Neural progenitor cell (in vitro differentiated cells): Measurements from ENCODE around the gene DLGAP3. TPM values are rescaled to one million over a fixed set of nuclear protein-coding genes. Genes with fewer than 3 reads are reported as not detected.

Source experiments
- DNase-seq: peaks from one replicate; pipeline ENCODE4 v3.0.0-alpha.2; 2016; ENCODE audit warnings: low spot score
- H2AFZ ChIP-seq: fragments of 200-600 bp; sonication (generic); replicated peaks from 2 replicates; pipeline ENCODE4 v1.6.1; 2016; ENCODE audit warnings: antibody characterized with exemption
- H3F3A ChIP-seq: fragments of 200-600 bp; sonication (generic); 2 replicates; pipeline ENCODE4 v1.6.1; 2016; ENCODE audit warnings: antibody characterized with exemption, low read depth
- H3K27ac ChIP-seq: fragments of 200-600 bp; sonication (generic); 2 replicates; pipeline ENCODE4 v1.5.1; 2016; ENCODE audit warnings: mild to moderate bottlenecking
- H3K27me3 ChIP-seq: fragments of 200-600 bp; sonication (generic); 2 replicates; pipeline ENCODE4 v1.6.1; 2016; ENCODE audit warnings: mild to moderate bottlenecking, moderate library complexity
- H3K36me3 ChIP-seq: fragments of 200-600 bp; sonication (generic); 2 replicates; pipeline ENCODE4 v1.5.1; 2016
- H3K4me1 ChIP-seq: fragments of 200-600 bp; sonication (generic); 2 replicates; pipeline ENCODE4 v1.6.1; 2016; ENCODE audit warnings: mixed run types
- H3K4me2 ChIP-seq: fragments of 200-600 bp; sonication (generic); 2 replicates; pipeline ENCODE4 v1.6.1; 2016
- H3K4me3 ChIP-seq: fragments of 200-600 bp; sonication (generic); 2 replicates; pipeline ENCODE4 v1.5.1; 2016
- H3K79me2 ChIP-seq: fragments of 200-600 bp; sonication (generic); 2 replicates; pipeline ENCODE4 v1.6.1; 2016; ENCODE audit warnings: low read depth
- H3K9ac ChIP-seq: fragments of 200-600 bp; sonication (generic); 2 replicates; pipeline ENCODE4 v1.6.1; 2016
- H3K9me3 ChIP-seq: fragments of 200-600 bp; sonication (generic); 2 replicates; pipeline ENCODE4 v1.5.1; 2016; ENCODE audit warnings: low read depth
- H4K20me1 ChIP-seq: fragments of 200-600 bp; sonication (generic); 2 replicates; pipeline ENCODE4 v1.6.1; 2016; ENCODE audit warnings: low read depth
- H3K27ac Mint-ChIP-seq: 3 replicates; pipeline ENCODE4 v1.8.0; 2021; ENCODE audit warnings: mixed read lengths
- H3K27me3 Mint-ChIP-seq: 2 replicates; pipeline ENCODE4 v1.8.0; 2022; ENCODE audit warnings: low read depth, mild to moderate bottlenecking, inconsistent platforms, moderate library complexity, mixed read lengths; ENCODE audit not compliant: insufficient read depth
- H3K36me3 Mint-ChIP-seq: 3 replicates; pipeline ENCODE4 v1.8.0; 2021; ENCODE audit warnings: mixed read lengths
- H3K4me1 Mint-ChIP-seq: 3 replicates; pipeline ENCODE4 v1.8.0; 2021; ENCODE audit warnings: mixed read lengths
- H3K4me3 Mint-ChIP-seq: 3 replicates; pipeline ENCODE4 v1.8.0; 2021; ENCODE audit warnings: mild to moderate bottlenecking, moderate library complexity, mixed read lengths
- H3K9me3 Mint-ChIP-seq: 3 replicates; pipeline ENCODE4 v1.8.0; 2020; ENCODE audit warnings: mixed read lengths
- CTCF ChIP-seq: fragments of 200-600 bp; sonication (generic); IDR thresholded peaks from 2 replicates; pipeline ENCODE4 v1.5.1; 2017; ENCODE audit warnings: antibody characterized with exemption, mild to moderate bottlenecking
- EZH2 ChIP-seq: fragments of 200-600 bp; sonication (generic); IDR thresholded peaks from 2 replicates; pipeline ENCODE4 v1.6.1; 2017; ENCODE audit warnings: antibody characterized with exemption, mild to moderate bottlenecking, moderate library complexity
- EZH2phosphoT487 ChIP-seq: fragments of 200-600 bp; sonication (generic); IDR thresholded peaks from 2 replicates; pipeline ENCODE4 v1.6.1; 2017; ENCODE audit warnings: antibody characterized with exemption
- total RNA-seq: library from RNA; depleted of rRNA; stranded (reverse); fragments of >200 nt; gene quantifications from 2 replicates; pipeline ENCODE4 v1.2.3, GENCODE V29; 2015; ENCODE audit warnings: low replicate concordance

Gene DLGAP3
- total RNA-seq, 1 donor from 2014 or later, result not detected

- Histone ChIP-seq H3K4me2 (peak overlapping the region; percentile 94), H3K36me3 (no peaks in the 10 kb centered on the region), H3K4me3 (peak overlapping the region; percentile 69), H3K27ac (no peak overlapping the region), H3K9me3 (no peaks in the 10 kb centered on the region), H3K4me1 (no peaks in the 10 kb centered on the region), H2AFZ (peak overlapping the region; percentile 99), H3F3A (no peaks in the 10 kb centered on the region), H3K79me2 (no peaks in the 10 kb centered on the region), H3K27me3 (peaks cover 71% of the 10 kb centered on the region), H3K9ac (no peak overlapping the region), H4K20me1 (no peaks in the 10 kb centered on the region)
- TF ChIP-seq EZH2 (no peak), EZH2phosphoT487 (peak; percentile 12), CTCF (no peak)
- H3K4me1 Mint-ChIP-seq, result peaks cover 8% of the 10 kb centered on the region
- no peak overlapping the region for H3K4me3 Mint-ChIP-seq
- H3K27ac Mint-ChIP-seq, result no peak overlapping the region
- DNase-seq, result no peak
- H3K36me3 Mint-ChIP-seq, result no peaks in the 10 kb centered on the region
- H3K27me3 Mint-ChIP-seq, result peaks cover 22% of the 10 kb centered on the region
- peaks cover 2% of the 10 kb centered on the region for H3K9me3 Mint-ChIP-seq
These were observed 63.9 kb downstream of the DLGAP3 start for GRCh38 chr1:34865573-34865972.

GRCh38 chr1:34864759-34865158, 64.7 kb downstream of the DLGAP3 start:
- Histone ChIP-seq H3K79me2 (no peaks in the 10 kb centered on the region), H4K20me1 (no peaks in the 10 kb centered on the region), H3F3A (no peaks in the 10 kb centered on the region), H3K4me3 (no peak overlapping the region), H3K36me3 (no peaks in the 10 kb centered on the region), H3K9me3 (no peaks in the 10 kb centered on the region), H3K4me2 (no peak overlapping the region), H2AFZ (no peak overlapping the region), H3K27ac (no peak overlapping the region), H3K4me1 (no peaks in the 10 kb centered on the region), H3K27me3 (peaks cover 71% of the 10 kb centered on the region), H3K9ac (no peak overlapping the region)
- no peak for TF ChIP-seq EZH2
- TF ChIP-seq EZH2phosphoT487, result no peak
- no peak for TF ChIP-seq CTCF
- Mint-ChIP-seq H3K4me3 (peak overlapping the region; percentile 76), H3K27ac (peak overlapping the region; percentile 19), H3K4me1 (peaks cover 6% of the 10 kb centered on the region), H3K27me3 (peaks cover 22% of the 10 kb centered on the region), H3K36me3 (no peaks in the 10 kb centered on the region), H3K9me3 (peaks cover 2% of the 10 kb centered on the region)
- DNase-seq, result no peak

GRCh38 chr1:34863501-34863900, 65.9 kb downstream of the DLGAP3 start:
- peaks cover 71% of the 10 kb centered on the region for H3K27me3 ChIP-seq
- H3K79me2 ChIP-seq, result peaks cover 11% of the 10 kb centered on the region
- no peak overlapping the region for H3K4me2 ChIP-seq
- no peak for TF ChIP-seq EZH2phosphoT487
- TF ChIP-seq CTCF, result no peak
- no peak for TF ChIP-seq EZH2
- H3K9ac ChIP-seq, result no peak overlapping the region
- H3K4me3 ChIP-seq, result no peak overlapping the region
- H3K9me3 ChIP-seq, result no peaks in the 10 kb centered on the region
- Mint-ChIP-seq H3K27ac (no peak overlapping the region), H3K4me3 (no peak overlapping the region), H3K4me1 (peaks cover 14% of the 10 kb centered on the region), H3K27me3 (peaks cover 22% of the 10 kb centered on the region), H3K9me3 (peaks cover 2% of the 10 kb centered on the region), H3K36me3 (no peaks in the 10 kb centered on the region)
- H2AFZ ChIP-seq, result no peak overlapping the region
- DNase-seq, result no peak
- no peaks in the 10 kb centered on the region for H3F3A ChIP-seq
- H3K36me3 ChIP-seq, result no peaks in the 10 kb centered on the region
- peaks cover 4% of the 10 kb centered on the region for H3K4me1 ChIP-seq
- H3K27ac ChIP-seq, result no peak overlapping the region
- H4K20me1 ChIP-seq, result no peaks in the 10 kb centered on the region
